PFSK-1 (cell line): ENCODE results near the gene GRIK3.

Experiments used
- FOXP2 ChIP-seq: optimal IDR thresholded peaks from 2 replicates; pipeline ENCODE3; 2011; ENCODE audit warnings: borderline replicate concordance, control low read depth, inconsistent platforms; ENCODE audit not compliant: insufficient read depth; ENCODE audit errors: extremely low read length, extremely low read depth
- POLR2AphosphoS5 ChIP-seq: IDR thresholded peaks from 2 replicates; pipeline ENCODE4 v1.6.1; 2012; ENCODE audit warnings: low read depth, mild to moderate bottlenecking, control low read depth, low read length, moderate library complexity

GRCh38 chr1:36961062-36961615 is 73.2 kb downstream of the GRIK3 start:
- TF ChIP-seq POLR2AphosphoS5 (no peak), FOXP2 (no peak)
